ENCODE results near the gene SDK1. TPM values are rescaled to one million over a fixed set of nuclear protein-coding genes. Genes with fewer than 3 reads are reported as not detected.

SDK1 gene
- total RNA-seq, 6 experiments from 2014 or later = not detected

DNA sequence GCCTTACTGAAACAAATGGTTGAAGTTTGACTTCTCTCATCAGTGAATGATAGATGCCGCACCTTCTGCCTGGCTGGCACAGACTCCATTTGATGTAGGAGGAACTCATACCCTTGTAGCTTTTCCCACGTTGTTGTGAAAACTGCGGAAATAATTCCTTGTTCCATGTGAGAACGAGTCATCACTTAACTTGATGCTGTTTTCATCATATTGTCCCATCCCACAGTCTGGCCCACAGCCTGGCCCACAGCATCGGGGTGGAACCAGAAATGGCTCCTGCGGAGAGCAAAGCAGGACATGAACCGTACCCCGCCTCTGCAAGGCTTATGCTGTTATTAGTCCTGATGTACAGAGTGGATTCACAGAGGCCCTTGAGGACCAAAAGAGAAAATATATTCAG, 587.0 kb downstream of the SDK1 start:
- Mint-ChIP-seq H3K9me3 (peaks cover 38% of the 10 kb centered on the region), H3K27me3 (ENCODE audit: insufficient read depth) (no peaks in the 10 kb centered on the region), H3K27ac (no peak overlapping the region), H3K4me1 (ENCODE audit: low read depth) (no peaks in the 10 kb centered on the region), H3K4me3 (no peak overlapping the region), H3K36me3 (ENCODE audit: low read depth) (peaks cover 10% of the 10 kb centered on the region; the same call in 1 of the 2 replicates)
- TF ChIP-seq CTCF (IDR thresholded peaks at IDR 0.05) = no peak
- DNase-seq = no peak

DNA sequence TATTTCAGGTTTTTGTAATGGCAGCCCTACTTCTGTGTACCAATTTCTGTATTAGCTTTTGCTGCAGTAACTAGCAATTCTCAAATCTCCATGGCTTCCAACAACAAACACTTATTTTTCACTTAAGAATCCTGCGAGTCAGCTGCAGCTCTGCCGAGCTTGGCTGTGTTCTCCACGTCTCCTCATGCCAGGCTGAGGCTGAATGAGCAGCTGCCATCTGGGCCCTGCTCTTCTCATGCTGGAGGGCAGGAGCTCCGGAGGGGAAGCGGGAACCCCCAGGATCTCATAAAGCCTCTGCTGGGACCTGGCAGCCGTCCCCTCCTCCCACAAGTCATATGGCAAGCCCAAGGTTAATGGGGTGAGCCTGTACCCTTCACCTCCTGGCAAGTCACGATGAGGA, 591.1 kb downstream of the SDK1 start:
- Mint-ChIP-seq H3K4me3 (no peak overlapping the region), H3K27me3 (ENCODE audit: insufficient read depth) (no peaks in the 10 kb centered on the region; the same call in 1 of the 2 replicates), H3K4me1 (ENCODE audit: low read depth) (no peaks in the 10 kb centered on the region), H3K9me3 (peaks cover 30% of the 10 kb centered on the region), H3K36me3 (ENCODE audit: low read depth) (0 out of 2 replicates have a peak, but pooled peaks cover 4% of the 10 kb centered on the region), H3K27ac (no peak overlapping the region)
- DNase-seq = no peak
- TF ChIP-seq CTCF (IDR thresholded peaks at IDR 0.05) = no peak

DNA sequence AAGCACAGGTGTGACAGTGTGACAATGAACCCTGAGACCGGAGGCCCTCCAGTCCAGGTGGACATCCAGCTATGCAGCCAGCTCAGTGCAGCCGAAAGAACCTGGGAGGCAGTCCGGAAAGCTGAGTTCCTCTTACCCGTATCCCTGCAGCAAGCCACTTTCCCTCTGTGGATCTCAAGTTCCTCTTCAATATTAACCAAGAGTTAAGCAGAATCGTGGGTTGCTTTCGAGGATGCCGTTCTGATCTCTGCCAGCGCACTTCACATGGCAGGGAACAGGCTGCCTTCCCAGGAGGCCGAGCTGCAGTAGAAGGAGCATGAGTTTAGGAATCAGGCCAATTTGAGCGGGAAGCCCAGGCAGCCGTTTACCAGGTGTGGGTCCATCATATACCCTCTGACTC, 591.6 kb downstream of the SDK1 start:
- Mint-ChIP-seq H3K4me3 (no peak overlapping the region), H3K36me3 (ENCODE audit: low read depth) (0 out of 2 replicates have a peak, but pooled peaks cover 4% of the 10 kb centered on the region)
- TF ChIP-seq CTCF (IDR thresholded peaks at IDR 0.05) = no peak

GRCh38 chr7:3893151-3893788, 592.2 kb downstream of the SDK1 start:
- Mint-ChIP-seq H3K4me3 (no peak overlapping the region), H3K9me3 (peaks cover 30% of the 10 kb centered on the region), H3K27me3 (ENCODE audit: insufficient read depth) (no peaks in the 10 kb centered on the region; the same call in 1 of the 2 replicates)

More for the DNA sequence above, 591.6 kb downstream of the SDK1 start:
- DNase-seq = no peak
- Mint-ChIP-seq H3K4me1 (ENCODE audit: low read depth) (no peaks in the 10 kb centered on the region), H3K27me3 (ENCODE audit: insufficient read depth) (no peaks in the 10 kb centered on the region; the same call in 1 of the 2 replicates), H3K27ac (no peak overlapping the region), H3K9me3 (peaks cover 30% of the 10 kb centered on the region)

DNA sequence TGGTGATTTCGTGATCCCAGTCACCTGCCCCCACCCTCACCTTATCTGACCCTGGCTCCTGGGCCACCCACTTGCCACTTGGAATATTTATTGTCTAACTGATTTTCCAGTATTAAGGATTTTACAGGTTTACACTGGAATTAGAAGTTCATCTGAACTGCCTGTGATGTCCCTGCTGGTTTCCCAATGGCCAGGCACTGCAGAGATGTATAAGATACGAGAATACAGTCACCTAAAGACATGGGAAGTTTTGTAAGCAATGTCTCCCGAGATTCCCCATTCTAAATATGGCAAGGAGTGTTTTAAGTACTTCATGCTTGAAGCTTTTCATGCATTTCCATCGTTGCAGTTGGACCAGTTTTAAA, 592.7 kb downstream of the SDK1 start:
- no peak for DNase-seq
- no peak for TF ChIP-seq CTCF (IDR thresholded peaks at IDR 0.05)
- Mint-ChIP-seq H3K4me3 (no peak overlapping the region), H3K36me3 (ENCODE audit: low read depth) (0 out of 2 replicates have a peak, but pooled peaks cover 4% of the 10 kb centered on the region), H3K4me1 (ENCODE audit: low read depth) (no peaks in the 10 kb centered on the region), H3K9me3 (peaks cover 30% of the 10 kb centered on the region), H3K27ac (no peak overlapping the region), H3K27me3 (ENCODE audit: insufficient read depth) (no peaks in the 10 kb centered on the region; the same call in 1 of the 2 replicates)

More at GRCh38 chr7:3893151-3893788, 592.2 kb downstream of the SDK1 start:
- H3K36me3 Mint-ChIP-seq (ENCODE audit: low read depth) = 0 out of 2 replicates have a peak, but pooled peaks cover 4% of the 10 kb centered on the region
- no peak overlapping the region for H3K27ac Mint-ChIP-seq
- H3K4me1 Mint-ChIP-seq (ENCODE audit: low read depth) = no peaks in the 10 kb centered on the region
- no peak for DNase-seq
- no peak for TF ChIP-seq CTCF (IDR thresholded peaks at IDR 0.05)
